OCI-LY1 (cell line): ENCODE results near the gene MORN5.

Experiments used
- CTCF ChIP-seq: fragments of 200-600 bp; sonication (generic), shearing (Covaris generic); IDR thresholded peaks from 2 replicates; pipeline ENCODE4 v1.5.1; 2017; ENCODE audit warnings: mild to moderate bottlenecking, antibody characterized with exemption, low read length, moderate library complexity, mixed read lengths
- EZH2 ChIP-seq: fragments of 200-600 bp; sonication (generic), shearing (Covaris generic); IDR thresholded peaks from 2 replicates; pipeline ENCODE4 v1.8.0; 2017; ENCODE audit warnings: borderline replicate concordance, mixed run types, mild to moderate bottlenecking, antibody characterized with exemption, low read length, moderate library complexity, mixed read lengths

DNA sequence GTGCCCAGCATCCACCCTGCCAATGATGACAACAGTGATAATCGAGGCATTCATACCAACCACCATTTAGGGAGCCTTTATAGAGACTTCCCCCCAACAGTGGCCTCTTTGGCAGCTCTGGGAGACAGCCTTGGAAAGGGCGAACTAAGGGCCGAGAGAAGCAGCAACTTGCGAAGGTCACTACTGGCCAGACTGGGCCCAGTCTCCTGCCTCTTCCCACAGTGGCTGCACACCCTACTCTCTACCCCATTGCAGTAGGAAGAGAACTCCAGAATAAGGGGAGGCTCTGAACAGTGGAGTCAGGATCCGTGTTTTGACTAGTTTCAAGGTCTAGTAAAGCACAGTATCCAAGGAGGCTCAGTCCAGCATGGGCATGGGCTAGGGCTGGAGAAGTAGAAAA lies 63.7 kb downstream of the MORN5 start:
- TF ChIP-seq CTCF, result no peak
- TF ChIP-seq EZH2, result no peak
